C4-2B (cell line): ENCODE results near the gene MYZAP.

Experiments
- H3K27ac ChIP-seq: fragments of 450-650 bp; 2 replicates; pipeline ENCODE4 v1.5.1; 2017
- ZFX ChIP-seq: fragments of 450-650 bp; IDR thresholded peaks from 2 replicates; pipeline ENCODE4 v1.6.1; 2017
- TF ChIP-seq, protein P1 (sequence below): fragments of 450-650 bp; conservative IDR thresholded peaks from 2 replicates; pipeline ENCODE4 v1.5.1; 2017; ENCODE audit warnings: mild to moderate bottlenecking

MYZAP gene

GRCh38 chr15:57727031-57727430, 135.3 kb downstream of the MYZAP start:
- TF ChIP-seq, protein P1, sequence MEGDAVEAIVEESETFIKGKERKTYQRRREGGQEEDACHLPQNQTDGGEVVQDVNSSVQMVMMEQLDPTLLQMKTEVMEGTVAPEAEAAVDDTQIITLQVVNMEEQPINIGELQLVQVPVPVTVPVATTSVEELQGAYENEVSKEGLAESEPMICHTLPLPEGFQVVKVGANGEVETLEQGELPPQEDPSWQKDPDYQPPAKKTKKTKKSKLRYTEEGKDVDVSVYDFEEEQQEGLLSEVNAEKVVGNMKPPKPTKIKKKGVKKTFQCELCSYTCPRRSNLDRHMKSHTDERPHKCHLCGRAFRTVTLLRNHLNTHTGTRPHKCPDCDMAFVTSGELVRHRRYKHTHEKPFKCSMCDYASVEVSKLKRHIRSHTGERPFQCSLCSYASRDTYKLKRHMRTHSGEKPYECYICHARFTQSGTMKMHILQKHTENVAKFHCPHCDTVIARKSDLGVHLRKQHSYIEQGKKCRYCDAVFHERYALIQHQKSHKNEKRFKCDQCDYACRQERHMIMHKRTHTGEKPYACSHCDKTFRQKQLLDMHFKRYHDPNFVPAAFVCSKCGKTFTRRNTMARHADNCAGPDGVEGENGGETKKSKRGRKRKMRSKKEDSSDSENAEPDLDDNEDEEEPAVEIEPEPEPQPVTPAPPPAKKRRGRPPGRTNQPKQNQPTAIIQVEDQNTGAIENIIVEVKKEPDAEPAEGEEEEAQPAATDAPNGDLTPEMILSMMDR: no peak
- TF ChIP-seq ZFX: no peak
- no peak overlapping the region for H3K27ac ChIP-seq

DNA sequence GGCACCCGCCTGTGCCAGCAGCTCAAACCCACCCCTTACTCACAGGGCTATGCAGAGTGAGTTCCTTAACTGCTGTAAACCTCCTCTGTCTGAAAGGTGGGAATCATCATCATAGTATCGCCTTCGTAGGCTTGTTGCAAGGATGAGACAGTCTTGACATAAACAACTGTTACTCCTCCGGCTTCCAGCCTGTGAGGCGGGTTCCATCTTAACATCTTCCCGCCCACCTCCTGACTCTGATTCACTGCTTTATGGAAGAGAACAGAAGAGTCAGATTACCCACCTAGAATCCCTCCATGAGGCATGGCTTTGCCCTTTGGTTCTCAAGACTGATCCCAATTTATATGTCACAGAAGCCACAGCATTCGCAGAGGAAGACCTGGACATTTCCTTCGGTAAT, 136.7 kb downstream of the MYZAP start:
- TF ChIP-seq ZFX: no peak
- H3K27ac ChIP-seq: no peak overlapping the region

GRCh38 chr15:57730876-57731275, 139.2 kb downstream of the MYZAP start:
- no peak for TF ChIP-seq ZFX
- TF ChIP-seq, protein P1: no peak
- no peak overlapping the region for H3K27ac ChIP-seq

- TF ChIP-seq, protein P1: no peak
- no peak for TF ChIP-seq ZFX
- H3K27ac ChIP-seq: no peak overlapping the region
Observed at GRCh38 chr15:57731530-57732103, 139.9 kb downstream of the MYZAP start.

DNA sequence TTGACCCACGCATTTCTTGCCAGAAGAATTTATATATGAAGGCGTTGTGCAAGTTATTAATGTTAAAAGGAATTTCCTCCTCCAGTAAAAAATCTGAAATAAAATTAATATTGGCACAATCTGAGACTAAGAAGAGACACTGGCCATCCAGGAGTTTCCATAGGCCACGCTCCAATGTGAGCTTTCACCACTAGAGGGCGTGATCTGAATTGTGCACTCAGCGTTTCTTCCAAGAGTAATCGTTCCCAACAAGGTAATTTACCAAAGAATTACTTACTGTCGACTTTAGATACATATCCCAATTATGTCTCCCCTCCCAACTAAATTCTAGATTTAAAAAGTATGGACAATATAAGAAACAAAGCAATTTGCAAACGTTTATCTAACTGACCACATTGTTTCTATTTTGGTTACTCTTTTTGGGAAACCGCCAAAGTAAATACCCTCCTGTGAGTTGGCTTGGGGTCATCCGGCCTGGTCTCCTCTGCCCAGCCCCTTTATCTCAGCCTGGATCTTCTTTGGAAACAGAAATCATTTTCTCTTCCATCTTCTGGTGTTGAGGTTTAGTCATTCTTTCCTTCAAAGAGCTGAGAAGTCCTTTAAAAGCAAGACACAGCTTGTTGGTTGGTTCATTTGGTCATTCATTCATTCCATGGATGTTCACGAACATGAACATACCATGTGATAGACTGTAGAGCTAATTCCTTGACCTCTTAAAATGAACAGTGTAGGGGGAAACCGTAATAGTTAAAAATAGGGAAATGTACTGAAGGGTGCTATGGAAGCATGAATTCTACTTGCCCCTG, 141.0 kb downstream of the MYZAP start:
- H3K27ac ChIP-seq: no peak overlapping the region
- no peak for TF ChIP-seq ZFX
- TF ChIP-seq, protein P1: peak; percentile 97

DNA sequence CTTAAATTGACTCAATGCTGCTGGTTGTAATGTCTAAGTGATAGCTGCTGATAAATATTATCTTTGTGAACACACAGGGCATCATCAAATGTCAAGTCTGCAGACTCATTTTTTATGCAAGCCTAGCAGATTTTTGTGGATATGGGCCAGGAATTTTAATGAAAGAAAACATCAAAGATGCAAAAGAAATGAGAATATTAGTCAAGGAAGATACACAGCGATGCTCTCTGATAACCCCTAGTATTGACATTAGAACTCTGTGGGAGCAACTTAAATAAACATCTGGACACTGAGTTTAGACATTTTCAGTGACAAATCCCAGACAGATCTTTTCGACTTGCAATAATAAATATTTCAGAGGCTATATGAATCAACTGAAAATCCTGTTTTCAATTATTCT, 143.2 kb downstream of the MYZAP start:
- TF ChIP-seq, protein P1: no peak
- no peak for TF ChIP-seq ZFX

More for the DNA sequence above, 143.2 kb downstream of the MYZAP start:
- H3K27ac ChIP-seq: no peak overlapping the region
